G401.6 (cell line): ENCODE measurements around the gene ECM2.

Source experiments
- FAIRE-seq: peaks from 2 replicates; lab custom pipeline; 2012; peaks lifted over from hg19 to GRCh38; lab: Jason Lieb, UNC

Gene ECM2

GRCh38 chr9:92527832-92528521 lies 7.8 kb downstream of the ECM2 start:
- FAIRE-seq, result no peak

- FAIRE-seq, result no peak
These were observed 8.4 kb downstream of the ECM2 start for GRCh38 chr9:92527291-92527828.

- FAIRE-seq, result no peak
These were observed 10.5 kb downstream of the ECM2 start for GRCh38 chr9:92525306-92525705.

GRCh38 chr9:92524881-92525280 lies 10.9 kb downstream of the ECM2 start:
- FAIRE-seq, result no peak

- FAIRE-seq, result no peak
These were observed 12.5 kb downstream of the ECM2 start for GRCh38 chr9:92522983-92523970.

- FAIRE-seq, result no peak
These were observed 15.0 kb downstream of the ECM2 start for GRCh38 chr9:92520837-92521236.

GRCh38 chr9:92518199-92518598 lies 17.6 kb downstream of the ECM2 start:
- no peak for FAIRE-seq

- FAIRE-seq, result no peak
These were observed 18.7 kb downstream of the ECM2 start for GRCh38 chr9:92517046-92517445.

GRCh38 chr9:92516521-92516920 lies 19.3 kb downstream of the ECM2 start:
- FAIRE-seq, result no peak

- FAIRE-seq, result no peak
These were observed 21.2 kb downstream of the ECM2 start for GRCh38 chr9:92514635-92515034.

- FAIRE-seq, result no peak
These were observed 22.4 kb downstream of the ECM2 start for GRCh38 chr9:92513349-92513748.

- no peak for FAIRE-seq
These were observed 23.2 kb downstream of the ECM2 start for GRCh38 chr9:92512622-92513021.

- no peak for FAIRE-seq
These were observed 25.0 kb downstream of the ECM2 start for GRCh38 chr9:92510747-92511146.

- FAIRE-seq, result no peak
These were observed 26.7 kb downstream of the ECM2 start for GRCh38 chr9:92509050-92509449.

- no peak for FAIRE-seq
These were observed 27.6 kb downstream of the ECM2 start for GRCh38 chr9:92508018-92508820.

GRCh38 chr9:92507496-92507895 lies 28.3 kb downstream of the ECM2 start:
- FAIRE-seq, result no peak

- no peak for FAIRE-seq
These were observed 28.8 kb downstream of the ECM2 start for GRCh38 chr9:92507005-92507404.

GRCh38 chr9:92506184-92506857 lies 29.5 kb downstream of the ECM2 start:
- no peak for FAIRE-seq

- FAIRE-seq, result no peak
These were observed 30.9 kb downstream of the ECM2 start for GRCh38 chr9:92504881-92505280.

GRCh38 chr9:92503156-92503555 lies 32.6 kb downstream of the ECM2 start:
- FAIRE-seq, result no peak

GRCh38 chr9:92501671-92502393 lies 34.0 kb downstream of the ECM2 start:
- FAIRE-seq, result no peak
